HepG2 (cell line): ENCODE measurements around the gene LCAT. TPM values are rescaled to one million over a fixed set of nuclear protein-coding genes. Genes with fewer than 3 reads are reported as not detected.

Experiments used
- AGO2 ChIP-seq: fragments of 200-400 bp; formaldehyde crosslinking; optimal IDR thresholded peaks from 2 replicates; pipeline ENCODE3; 2017; ENCODE audit warnings: mild to moderate bottlenecking, low read depth, low read length, moderate library complexity
- BCL6 ChIP-seq: IDR thresholded peaks from 2 replicates; pipeline ENCODE4 v1.6.1; 2016; ENCODE audit warnings: missing genetic modification reagents, missing compliant biosample characterization
- PHF20 ChIP-seq: sonication (generic); formaldehyde crosslinking; IDR thresholded peaks from 2 replicates; pipeline ENCODE4 v1.5.0; 2020; ENCODE audit warnings: mild to moderate bottlenecking, missing genetic modification reagents
- PRMT3 ChIP-seq: sonication (generic); formaldehyde crosslinking; IDR thresholded peaks from 2 replicates; pipeline ENCODE4 v1.8.1; 2022; ENCODE audit warnings: low read depth, mild to moderate bottlenecking, moderate library complexity, missing genetic modification reagents, borderline replicate concordance
- SRF ChIP-seq: IDR thresholded peaks from 2 replicates; pipeline ENCODE4 v1.6.1; 2011; ENCODE audit warnings: mild to moderate bottlenecking, low read depth, low read length, moderate library complexity
- TAF15 ChIP-seq: fragments of 200-400 bp; formaldehyde crosslinking; IDR thresholded peaks from one replicate; pipeline ENCODE4 v1.6.1; 2018; ENCODE audit warnings: mild to moderate bottlenecking, low read depth, low read length; ENCODE audit not compliant: poor library complexity, severe bottlenecking
- ZNF350 ChIP-seq: sonication (generic); formaldehyde crosslinking; IDR thresholded peaks from 2 replicates; pipeline ENCODE4 v1.4.0; 2020; ENCODE audit warnings: mild to moderate bottlenecking, low read depth, missing genetic modification reagents, borderline replicate concordance
- ZNF383 ChIP-seq: sonication (generic); formaldehyde crosslinking; IDR thresholded peaks from 2 replicates; pipeline ENCODE4 v1.4.0; 2020; ENCODE audit warnings: missing genetic modification reagents, mild to moderate bottlenecking, borderline replicate concordance
- ZNF484 ChIP-seq: sonication (generic); formaldehyde crosslinking; IDR thresholded peaks from 2 replicates; pipeline ENCODE4 v1.5.1; 2020; ENCODE audit warnings: mild to moderate bottlenecking, low read depth, missing genetic modification reagents, borderline replicate concordance
- ZNF788 ChIP-seq: sonication (generic); formaldehyde crosslinking; IDR thresholded peaks from 2 replicates; pipeline ENCODE4 v1.5.0; 2020; ENCODE audit warnings: mild to moderate bottlenecking, missing genetic modification reagents, borderline replicate concordance
- polyA plus RNA-seq, 8 experiments: library from polyadenylated mRNA; depleted of rRNA in 3 of 8; stranded (reverse) in 7 of 8; unstranded in 1 of 8; fragments of >200 nt; fragmentation: Illumina TruSeq in 4 of 8; extraction: Trizol in 4 of 8; gene quantifications; 2 replicates each; pipeline versions ENCODE4 v1.2.1 to v1.2.3, GENCODE V29; 2011 to 2016; ENCODE audit warnings: low read depth in 4 of 8, missing spikeins in 1 of 8, mixed read lengths in 1 of 8; ENCODE audit not compliant: insufficient read depth in 1 of 8
- total RNA-seq, 5 experiments: library from RNA; depleted of rRNA; stranded (reverse); fragments of >200 nt; fragmentation: Illumina TruSeq; extraction: Trizol; gene quantifications; 2 replicates each; pipeline ENCODE4 v1.2.3, GENCODE V29; 2016; ENCODE audit warnings: low read depth in 1 of 5
- TF ChIP-seq, protein P1 (sequence below): IDR thresholded peaks from 2 replicates; pipeline ENCODE4 v1.6.1; 2016
- TF ChIP-seq, protein P2 (sequence below): IDR thresholded peaks from 2 replicates; pipeline ENCODE4 v1.6.1; 2016; ENCODE audit warnings: missing genetic modification reagents, missing compliant biosample characterization
- TF ChIP-seq, protein P3 (sequence below): sonication (generic); formaldehyde crosslinking; IDR thresholded peaks from one replicate; pipeline ENCODE4 v1.5.1; 2020; ENCODE audit warnings: mild to moderate bottlenecking, missing genetic modification reagents; ENCODE audit errors: not compliant biosample characterization
- TF ChIP-seq, protein P4 (sequence below): sonication (generic); formaldehyde crosslinking; IDR thresholded peaks from 2 replicates; pipeline ENCODE4 v1.8.1; 2022; ENCODE audit warnings: low read depth, mild to moderate bottlenecking, missing genetic modification reagents

The LCAT gene
- total and polyA plus RNA-seq, 2 of the 13 experiments (the other 11 are each of a cell fraction or from before 2014, with no cell fraction given), result 36.1 to 38.9 TPM

DNA sequence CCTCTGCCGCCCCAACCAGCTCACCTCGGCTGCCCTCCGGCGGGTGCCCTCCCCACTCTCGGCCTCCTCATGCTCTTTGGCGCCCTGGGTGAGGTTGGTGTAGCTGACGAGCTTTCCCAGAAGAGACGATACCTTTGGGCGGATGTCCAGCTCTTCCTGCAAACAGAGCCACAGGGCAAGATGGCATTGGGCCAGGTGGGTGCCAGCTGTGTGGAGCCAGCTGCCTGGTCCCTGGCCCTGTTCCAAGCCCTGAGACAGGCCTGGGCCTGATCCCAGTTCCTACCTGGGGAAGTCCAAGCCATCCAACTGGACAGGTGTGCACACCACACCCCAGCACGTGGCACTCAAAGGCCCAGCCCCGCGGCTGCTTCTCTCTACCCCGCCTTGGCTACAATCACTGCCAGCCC lies 17.6 kb upstream of the LCAT start (continued):
- 0 out of 2 replicates have a peak, but pooled peaks have one; percentile 27 for TF ChIP-seq ZNF350 (CRISPR knock-in tag)
- no peak for TF ChIP-seq SRF
- no peak for TF ChIP-seq ZNF484 (CRISPR knock-in tag)
- TF ChIP-seq BCL6, result no peak
- no peak for TF ChIP-seq ZNF788 (CRISPR knock-in tag)
- no peak for TF ChIP-seq PHF20
- TF ChIP-seq, protein P1, sequence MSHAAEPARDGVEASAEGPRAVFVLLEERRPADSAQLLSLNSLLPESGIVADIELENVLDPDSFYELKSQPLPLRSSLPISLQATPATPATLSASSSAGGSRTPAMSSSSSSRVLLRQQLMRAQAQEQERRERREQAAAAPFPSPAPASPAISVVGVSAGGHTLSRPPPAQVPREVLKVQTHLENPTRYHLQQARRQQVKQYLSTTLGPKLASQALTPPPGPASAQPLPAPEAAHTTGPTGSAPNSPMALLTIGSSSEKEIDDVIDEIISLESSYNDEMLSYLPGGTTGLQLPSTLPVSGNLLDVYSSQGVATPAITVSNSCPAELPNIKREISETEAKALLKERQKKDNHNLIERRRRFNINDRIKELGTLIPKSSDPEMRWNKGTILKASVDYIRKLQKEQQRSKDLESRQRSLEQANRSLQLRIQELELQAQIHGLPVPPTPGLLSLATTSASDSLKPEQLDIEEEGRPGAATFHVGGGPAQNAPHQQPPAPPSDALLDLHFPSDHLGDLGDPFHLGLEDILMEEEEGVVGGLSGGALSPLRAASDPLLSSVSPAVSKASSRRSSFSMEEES (CRISPR knock-in tag), result no peak
- TF ChIP-seq, protein P2, sequence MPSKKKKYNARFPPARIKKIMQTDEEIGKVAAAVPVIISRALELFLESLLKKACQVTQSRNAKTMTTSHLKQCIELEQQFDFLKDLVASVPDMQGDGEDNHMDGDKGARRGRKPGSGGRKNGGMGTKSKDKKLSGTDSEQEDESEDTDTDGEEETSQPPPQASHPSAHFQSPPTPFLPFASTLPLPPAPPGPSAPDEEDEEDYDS (CRISPR knock-in tag), result no peak
- no peak for TF ChIP-seq TAF15
- no peak for TF ChIP-seq ZNF383 (CRISPR knock-in tag)
- TF ChIP-seq, protein P3, sequence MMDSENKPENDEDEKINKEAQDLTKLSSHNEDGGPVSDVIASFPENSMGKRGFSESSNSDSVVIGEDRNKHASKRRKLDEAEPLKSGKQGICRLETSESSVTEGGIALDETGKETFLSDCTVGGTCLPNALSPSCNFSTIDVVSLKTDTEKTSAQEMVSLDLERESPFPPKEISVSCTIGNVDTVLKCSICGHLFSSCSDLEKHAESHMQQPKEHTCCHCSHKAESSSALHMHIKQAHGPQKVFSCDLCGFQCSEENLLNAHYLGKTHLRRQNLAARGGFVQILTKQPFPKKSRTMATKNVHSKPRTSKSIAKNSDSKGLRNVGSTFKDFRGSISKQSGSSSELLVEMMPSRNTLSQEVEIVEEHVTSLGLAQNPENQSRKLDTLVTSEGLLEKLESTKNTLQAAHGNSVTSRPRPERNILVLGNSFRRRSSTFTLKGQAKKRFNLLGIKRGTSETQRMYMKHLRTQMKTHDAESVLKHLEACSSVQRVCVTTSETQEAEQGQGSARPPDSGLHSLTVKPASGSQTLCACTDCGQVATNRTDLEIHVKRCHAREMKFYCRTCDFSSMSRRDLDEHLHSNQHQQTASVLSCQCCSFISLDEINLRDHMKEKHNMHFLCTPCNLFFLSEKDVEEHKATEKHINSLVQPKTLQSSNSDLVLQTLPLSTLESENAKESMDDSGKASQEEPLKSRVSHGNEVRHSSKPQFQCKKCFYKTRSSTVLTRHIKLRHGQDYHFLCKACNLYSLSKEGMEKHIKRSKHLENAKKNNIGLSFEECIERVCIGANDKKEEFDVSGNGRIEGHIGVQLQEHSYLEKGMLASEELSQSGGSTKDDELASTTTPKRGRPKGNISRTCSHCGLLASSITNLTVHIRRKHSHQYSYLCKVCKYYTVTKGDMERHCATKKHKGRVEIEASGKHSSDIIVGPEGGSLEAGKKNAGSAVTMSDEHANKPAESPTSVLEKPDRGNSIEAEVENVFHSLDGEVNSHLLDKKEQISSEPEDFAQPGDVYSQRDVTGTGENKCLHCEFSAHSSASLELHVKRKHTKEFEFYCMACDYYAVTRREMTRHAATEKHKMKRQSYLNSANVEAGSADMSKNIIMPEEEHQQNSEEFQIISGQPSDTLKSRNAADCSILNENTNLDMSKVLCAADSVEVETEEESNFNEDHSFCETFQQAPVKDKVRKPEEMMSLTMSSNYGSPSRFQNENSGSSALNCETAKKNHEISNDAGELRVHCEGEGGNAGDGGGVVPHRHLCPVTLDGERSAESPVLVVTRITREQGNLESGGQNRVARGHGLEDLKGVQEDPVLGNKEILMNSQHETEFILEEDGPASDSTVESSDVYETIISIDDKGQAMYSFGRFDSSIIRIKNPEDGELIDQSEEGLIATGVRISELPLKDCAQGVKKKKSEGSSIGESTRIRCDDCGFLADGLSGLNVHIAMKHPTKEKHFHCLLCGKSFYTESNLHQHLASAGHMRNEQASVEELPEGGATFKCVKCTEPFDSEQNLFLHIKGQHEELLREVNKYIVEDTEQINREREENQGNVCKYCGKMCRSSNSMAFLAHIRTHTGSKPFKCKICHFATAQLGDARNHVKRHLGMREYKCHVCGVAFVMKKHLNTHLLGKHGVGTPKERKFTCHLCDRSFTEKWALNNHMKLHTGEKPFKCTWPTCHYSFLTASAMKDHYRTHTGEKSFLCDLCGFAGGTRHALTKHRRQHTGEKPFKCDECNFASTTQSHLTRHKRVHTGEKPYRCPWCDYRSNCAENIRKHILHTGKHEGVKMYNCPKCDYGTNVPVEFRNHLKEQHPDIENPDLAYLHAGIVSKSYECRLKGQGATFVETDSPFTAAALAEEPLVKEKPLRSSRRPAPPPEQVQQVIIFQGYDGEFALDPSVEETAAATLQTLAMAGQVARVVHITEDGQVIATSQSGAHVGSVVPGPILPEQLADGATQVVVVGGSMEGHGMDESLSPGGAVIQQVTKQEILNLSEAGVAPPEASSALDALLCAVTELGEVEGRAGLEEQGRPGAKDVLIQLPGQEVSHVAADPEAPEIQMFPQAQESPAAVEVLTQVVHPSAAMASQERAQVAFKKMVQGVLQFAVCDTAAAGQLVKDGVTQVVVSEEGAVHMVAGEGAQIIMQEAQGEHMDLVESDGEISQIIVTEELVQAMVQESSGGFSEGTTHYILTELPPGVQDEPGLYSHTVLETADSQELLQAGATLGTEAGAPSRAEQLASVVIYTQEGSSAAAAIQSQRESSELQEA (CRISPR knock-in tag), result no peak
- TF ChIP-seq PRMT3 (CRISPR knock-in tag), result no peak
- TF ChIP-seq, protein P4, sequence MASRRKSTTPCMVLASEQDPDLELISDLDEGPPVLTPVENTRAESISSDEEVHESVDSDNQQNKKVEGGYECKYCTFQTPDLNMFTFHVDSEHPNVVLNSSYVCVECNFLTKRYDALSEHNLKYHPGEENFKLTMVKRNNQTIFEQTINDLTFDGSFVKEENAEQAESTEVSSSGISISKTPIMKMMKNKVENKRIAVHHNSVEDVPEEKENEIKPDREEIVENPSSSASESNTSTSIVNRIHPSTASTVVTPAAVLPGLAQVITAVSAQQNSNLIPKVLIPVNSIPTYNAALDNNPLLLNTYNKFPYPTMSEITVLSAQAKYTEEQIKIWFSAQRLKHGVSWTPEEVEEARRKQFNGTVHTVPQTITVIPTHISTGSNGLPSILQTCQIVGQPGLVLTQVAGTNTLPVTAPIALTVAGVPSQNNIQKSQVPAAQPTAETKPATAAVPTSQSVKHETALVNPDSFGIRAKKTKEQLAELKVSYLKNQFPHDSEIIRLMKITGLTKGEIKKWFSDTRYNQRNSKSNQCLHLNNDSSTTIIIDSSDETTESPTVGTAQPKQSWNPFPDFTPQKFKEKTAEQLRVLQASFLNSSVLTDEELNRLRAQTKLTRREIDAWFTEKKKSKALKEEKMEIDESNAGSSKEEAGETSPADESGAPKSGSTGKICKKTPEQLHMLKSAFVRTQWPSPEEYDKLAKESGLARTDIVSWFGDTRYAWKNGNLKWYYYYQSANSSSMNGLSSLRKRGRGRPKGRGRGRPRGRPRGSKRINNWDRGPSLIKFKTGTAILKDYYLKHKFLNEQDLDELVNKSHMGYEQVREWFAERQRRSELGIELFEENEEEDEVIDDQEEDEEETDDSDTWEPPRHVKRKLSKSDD, result no peak
- peak; percentile 90 for TF ChIP-seq AGO2
